ENCODE data around the gene ARMC6. TPM values are rescaled to one million over a fixed set of nuclear protein-coding genes. Genes with fewer than 3 reads are reported as not detected.

The ARMC6 gene
- total RNA-seq, 1 experiment from 2014 or later = 51.4 TPM

DNA sequence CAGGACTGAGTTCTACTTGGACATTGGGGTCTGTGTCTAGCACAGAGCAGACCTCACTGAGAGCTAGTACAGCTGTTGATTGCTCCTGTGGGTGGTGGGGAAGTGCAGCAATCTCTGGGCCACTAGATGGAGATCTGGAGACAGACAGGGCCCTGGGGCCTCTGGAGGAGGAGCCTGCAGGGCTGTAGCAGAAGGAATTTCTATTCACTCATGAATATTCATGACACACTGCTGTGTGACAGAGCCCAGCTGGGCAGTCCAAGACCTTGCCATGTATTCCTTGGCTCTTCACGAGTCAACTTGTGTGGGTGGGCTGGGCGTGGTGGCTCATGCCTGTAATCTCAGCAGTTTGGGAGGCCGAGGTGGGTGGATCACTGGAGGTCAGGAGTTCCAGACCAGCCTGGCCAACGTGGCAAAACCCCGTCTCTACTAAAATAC lies 37.6 kb upstream of the ARMC6 start:
- intact Hi-C loops (cut with micrococcal nuclease; ENCODE audit: unreplicated experiment) (no loop called here), in situ Hi-C loops (cut with HindIII; ENCODE audit: low pct_unique_long_range_greater_than_20kb, low sequenced_read_pairs) (no loop called here)
- Histone ChIP-seq H3K9me3 (ENCODE audit: control insufficient read depth, insufficient read depth, low read depth, low read length) (no peaks in the 10 kb centered on the region), H3K4me1 (ENCODE audit: control insufficient read depth, insufficient read depth, low read length) (no peaks in the 10 kb centered on the region), H3K27ac (ENCODE audit: low read length) (no peak overlapping the region), H3K4me3 (ENCODE audit: low read depth in 2 of 2, low read length in 2 of 2) (no peak overlapping the region), H3K27me3 (ENCODE audit: control insufficient read depth, insufficient read depth, low read length) (no peaks in the 10 kb centered on the region), H3K36me3 (ENCODE audit: control insufficient read depth, insufficient read depth, low read length) (no peaks in the 10 kb centered on the region; the same call in none of the 2 replicates)
- DNase-seq (ENCODE audit: low read depth, low spot score) (no peak), ATAC-seq (peak; percentile 70)
- no TSS peak for BruUV-seq (replicated peaks)
- no peak for TF ChIP-seq SIN3A (IDR thresholded peaks at IDR 0.05; ENCODE audit: borderline replicate concordance, insufficient read depth, low read depth, low read length)
- TF ChIP-seq, protein P1, sequence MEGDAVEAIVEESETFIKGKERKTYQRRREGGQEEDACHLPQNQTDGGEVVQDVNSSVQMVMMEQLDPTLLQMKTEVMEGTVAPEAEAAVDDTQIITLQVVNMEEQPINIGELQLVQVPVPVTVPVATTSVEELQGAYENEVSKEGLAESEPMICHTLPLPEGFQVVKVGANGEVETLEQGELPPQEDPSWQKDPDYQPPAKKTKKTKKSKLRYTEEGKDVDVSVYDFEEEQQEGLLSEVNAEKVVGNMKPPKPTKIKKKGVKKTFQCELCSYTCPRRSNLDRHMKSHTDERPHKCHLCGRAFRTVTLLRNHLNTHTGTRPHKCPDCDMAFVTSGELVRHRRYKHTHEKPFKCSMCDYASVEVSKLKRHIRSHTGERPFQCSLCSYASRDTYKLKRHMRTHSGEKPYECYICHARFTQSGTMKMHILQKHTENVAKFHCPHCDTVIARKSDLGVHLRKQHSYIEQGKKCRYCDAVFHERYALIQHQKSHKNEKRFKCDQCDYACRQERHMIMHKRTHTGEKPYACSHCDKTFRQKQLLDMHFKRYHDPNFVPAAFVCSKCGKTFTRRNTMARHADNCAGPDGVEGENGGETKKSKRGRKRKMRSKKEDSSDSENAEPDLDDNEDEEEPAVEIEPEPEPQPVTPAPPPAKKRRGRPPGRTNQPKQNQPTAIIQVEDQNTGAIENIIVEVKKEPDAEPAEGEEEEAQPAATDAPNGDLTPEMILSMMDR (IDR thresholded peaks at IDR 0.05) = peak; percentile 54
- CTCF ChIA-PET = no interaction called here
- POLR2A ChIA-PET = no interaction called here

DNA sequence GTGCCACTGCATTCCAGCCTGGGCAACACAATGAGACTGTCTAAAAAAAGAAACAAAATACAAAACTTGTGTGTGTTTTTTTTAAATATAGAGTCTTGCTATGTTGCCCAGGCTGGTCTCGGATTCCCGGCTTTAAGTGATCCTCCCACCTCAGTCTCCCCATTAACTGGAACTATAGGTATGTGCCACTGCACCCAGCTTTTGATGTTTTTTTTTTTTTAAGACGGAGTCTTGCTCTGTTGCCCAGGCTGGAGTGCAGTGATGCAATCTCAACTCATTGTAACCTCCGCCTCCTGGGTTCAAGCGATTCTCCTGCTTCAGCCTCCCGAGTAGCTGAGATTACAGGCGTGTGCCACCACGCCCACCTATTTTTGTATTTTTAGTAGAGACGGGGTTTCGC lies 37.1 kb upstream of the ARMC6 start:
- ChIA-PET CTCF (no interaction called here), POLR2A (no interaction called here)
- intact Hi-C loops (cut with micrococcal nuclease; ENCODE audit: unreplicated experiment) = no loop called here
- H3K36me3 ChIP-seq (ENCODE audit: control insufficient read depth, insufficient read depth, low read length) = peaks cover 2% of the 10 kb centered on the region
- H3K4me3 ChIP-seq (ENCODE audit: low read depth in 2 of 2, low read length in 2 of 2) = no peak overlapping the region
- DNase-seq (ENCODE audit: low read depth, low spot score) (no peak), ATAC-seq (no peak)
- BruUV-seq (replicated peaks) = no TSS peak
- in situ Hi-C loops (cut with HindIII; ENCODE audit: low pct_unique_long_range_greater_than_20kb, low sequenced_read_pairs) = no loop called here
- TF ChIP-seq, protein P2, sequence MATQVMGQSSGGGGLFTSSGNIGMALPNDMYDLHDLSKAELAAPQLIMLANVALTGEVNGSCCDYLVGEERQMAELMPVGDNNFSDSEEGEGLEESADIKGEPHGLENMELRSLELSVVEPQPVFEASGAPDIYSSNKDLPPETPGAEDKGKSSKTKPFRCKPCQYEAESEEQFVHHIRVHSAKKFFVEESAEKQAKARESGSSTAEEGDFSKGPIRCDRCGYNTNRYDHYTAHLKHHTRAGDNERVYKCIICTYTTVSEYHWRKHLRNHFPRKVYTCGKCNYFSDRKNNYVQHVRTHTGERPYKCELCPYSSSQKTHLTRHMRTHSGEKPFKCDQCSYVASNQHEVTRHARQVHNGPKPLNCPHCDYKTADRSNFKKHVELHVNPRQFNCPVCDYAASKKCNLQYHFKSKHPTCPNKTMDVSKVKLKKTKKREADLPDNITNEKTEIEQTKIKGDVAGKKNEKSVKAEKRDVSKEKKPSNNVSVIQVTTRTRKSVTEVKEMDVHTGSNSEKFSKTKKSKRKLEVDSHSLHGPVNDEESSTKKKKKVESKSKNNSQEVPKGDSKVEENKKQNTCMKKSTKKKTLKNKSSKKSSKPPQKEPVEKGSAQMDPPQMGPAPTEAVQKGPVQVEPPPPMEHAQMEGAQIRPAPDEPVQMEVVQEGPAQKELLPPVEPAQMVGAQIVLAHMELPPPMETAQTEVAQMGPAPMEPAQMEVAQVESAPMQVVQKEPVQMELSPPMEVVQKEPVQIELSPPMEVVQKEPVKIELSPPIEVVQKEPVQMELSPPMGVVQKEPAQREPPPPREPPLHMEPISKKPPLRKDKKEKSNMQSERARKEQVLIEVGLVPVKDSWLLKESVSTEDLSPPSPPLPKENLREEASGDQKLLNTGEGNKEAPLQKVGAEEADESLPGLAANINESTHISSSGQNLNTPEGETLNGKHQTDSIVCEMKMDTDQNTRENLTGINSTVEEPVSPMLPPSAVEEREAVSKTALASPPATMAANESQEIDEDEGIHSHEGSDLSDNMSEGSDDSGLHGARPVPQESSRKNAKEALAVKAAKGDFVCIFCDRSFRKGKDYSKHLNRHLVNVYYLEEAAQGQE (IDR thresholded peaks at IDR 0.05; ENCODE audit: insufficient read depth in 1 of 2, low read depth in 2 of 2, low read length in 1 of 2) = no peak
- TF ChIP-seq SIN3A (IDR thresholded peaks at IDR 0.05; ENCODE audit: borderline replicate concordance, insufficient read depth, low read depth, low read length) (no peak), POLR2AphosphoS5 (IDR thresholded peaks at IDR 0.05; ENCODE audit: low read depth, low read length) (no peak), TCF7L2 (IDR thresholded peaks at IDR 0.05; ENCODE audit: low read depth, low read length) (no peak)
- TF ChIP-seq, protein P1 (IDR thresholded peaks at IDR 0.05) = no peak
- no peak overlapping the region for H3K27ac ChIP-seq (ENCODE audit: low read length)
- no peaks in the 10 kb centered on the region for H3K27me3 ChIP-seq (ENCODE audit: control insufficient read depth, insufficient read depth, low read length)
- H3K4me1 ChIP-seq (ENCODE audit: control insufficient read depth, insufficient read depth, low read length) = no peaks in the 10 kb centered on the region
- no peaks in the 10 kb centered on the region for H3K9me3 ChIP-seq (ENCODE audit: control insufficient read depth, insufficient read depth, low read depth, low read length)
